ENCODE results near the gene LAMA2. TPM values are rescaled to one million over a fixed set of nuclear protein-coding genes. Genes with fewer than 3 reads are reported as not detected.

The LAMA2 gene
- total and polyA plus RNA-seq, 8 donors, result 3.4 to 110 (median 31.6) TPM

- no peak overlapping the region for H3K4me3 ChIP-seq
- H3K4me1 ChIP-seq, result no peaks in the 10 kb centered on the region
- no peaks in the 10 kb centered on the region for H3K27me3 ChIP-seq
- intact Hi-C loops (cut with DNase I; ENCODE audit: low total_unique reads), result no loop called here
- H3K9me3 ChIP-seq, result no peaks in the 10 kb centered on the region
- 14 to 26% (median 23%) methylated on average over 1 of the region's 1 CpG for WGBS, 5 donors
- peak in 1 of 2 donors; percentile 37 for DNase-seq
- H3K36me3 ChIP-seq, result peaks cover 0 to 13% (median 5%) of the 10 kb centered on the region in 4 donors
- TF ChIP-seq CTCF (IDR thresholded peaks at IDR 0.05) (no peak), POLR2AphosphoS5 (IDR thresholded peaks at IDR 0.05) (no peak), POLR2A (IDR thresholded peaks at IDR 0.05) (no peak), EP300 (IDR thresholded peaks at IDR 0.05) (no peak)
- H3K27ac ChIP-seq, result no peak overlapping the region
Observed at GRCh38 chr6:129262661-129263060, 379.7 kb downstream of the LAMA2 start.

DNA sequence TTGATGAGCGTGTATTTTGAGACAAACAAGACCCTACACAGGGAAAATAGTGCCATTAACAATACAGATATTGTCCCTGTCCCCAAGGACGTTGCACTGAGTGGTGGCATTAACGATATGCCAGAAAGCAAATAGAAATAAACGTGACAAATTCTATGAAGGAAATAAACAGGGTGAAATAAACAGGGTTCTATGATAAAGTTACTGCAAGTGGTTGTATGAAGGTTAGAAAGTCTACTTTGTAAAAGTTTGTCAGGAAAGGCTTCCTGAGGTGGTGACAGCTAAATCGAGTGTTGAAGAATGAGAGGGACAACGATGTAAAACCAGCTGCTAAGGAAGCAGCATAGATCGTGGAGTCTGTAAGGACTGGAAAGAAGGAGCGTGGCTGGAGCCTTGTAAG lies 380.2 kb downstream of the LAMA2 start:
- no peaks in the 10 kb centered on the region for H3K27me3 ChIP-seq
- H3K36me3 ChIP-seq, result peaks cover 0 to 13% (median 5%) of the 10 kb centered on the region in 4 donors
- WGBS, 5 donors, result 77 to 87% (median 82%) methylated on average over 8 of the region's 8 CpGs
- no peak for TF ChIP-seq POLR2AphosphoS5 (IDR thresholded peaks at IDR 0.05)
- no peak for TF ChIP-seq CTCF (IDR thresholded peaks at IDR 0.05)
- no peak for TF ChIP-seq POLR2A (IDR thresholded peaks at IDR 0.05)
- TF ChIP-seq EP300 (IDR thresholded peaks at IDR 0.05), result no peak
- intact Hi-C loops (cut with DNase I; ENCODE audit: low total_unique reads), result no loop called here
- no peak overlapping the region for H3K4me3 ChIP-seq
- no peak for DNase-seq
- no peak overlapping the region for H3K27ac ChIP-seq
- no peaks in the 10 kb centered on the region for H3K9me3 ChIP-seq
- no peaks in the 10 kb centered on the region for H3K4me1 ChIP-seq

GRCh38 chr6:129264480-129265045 lies 381.6 kb downstream of the LAMA2 start:
- H3K27me3 ChIP-seq, result no peaks in the 10 kb centered on the region
- H3K9me3 ChIP-seq, result no peaks in the 10 kb centered on the region
- 73 to 83% (median 77%) methylated on average over 3 of the region's 3 CpGs for WGBS, 5 donors
- H3K36me3 ChIP-seq, result peaks cover 0 to 13% (median 5%) of the 10 kb centered on the region in 4 donors
- no peak overlapping the region for H3K4me3 ChIP-seq
- no peak overlapping the region for H3K27ac ChIP-seq
- no peak for DNase-seq
- no peaks in the 10 kb centered on the region for H3K4me1 ChIP-seq
- no peak for TF ChIP-seq POLR2AphosphoS5 (IDR thresholded peaks at IDR 0.05)
- TF ChIP-seq CTCF (IDR thresholded peaks at IDR 0.05), result no peak
- no peak for TF ChIP-seq EP300 (IDR thresholded peaks at IDR 0.05)
- TF ChIP-seq POLR2A (IDR thresholded peaks at IDR 0.05), result no peak
- intact Hi-C loops (cut with DNase I; ENCODE audit: low total_unique reads), result no loop called here

- H3K27me3 ChIP-seq, result no peaks in the 10 kb centered on the region
- no peak for DNase-seq
- H3K4me3 ChIP-seq, result no peak overlapping the region
- 72 to 87% (median 77%) methylated on average over 5 of the region's 5 CpGs for WGBS, 5 donors
- no peaks in the 10 kb centered on the region for H3K4me1 ChIP-seq
- H3K36me3 ChIP-seq, result peaks cover 0 to 11% (median 10%) of the 10 kb centered on the region in 4 donors
- no peak overlapping the region for H3K27ac ChIP-seq
- H3K9me3 ChIP-seq, result no peaks in the 10 kb centered on the region
- intact Hi-C loops (cut with DNase I; ENCODE audit: low total_unique reads), result no loop called here
- TF ChIP-seq CTCF (IDR thresholded peaks at IDR 0.05), result no peak
- no peak for TF ChIP-seq EP300 (IDR thresholded peaks at IDR 0.05)
- no peak for TF ChIP-seq POLR2AphosphoS5 (IDR thresholded peaks at IDR 0.05)
- no peak for TF ChIP-seq POLR2A (IDR thresholded peaks at IDR 0.05)
Observed at GRCh38 chr6:129267028-129267427, 384.1 kb downstream of the LAMA2 start.

Measured in stomach (tissue), 9 donors.